K562 (cell line): Measurements from ENCODE around the gene FBLN2. TPM values are rescaled to one million over a fixed set of nuclear protein-coding genes. Genes with fewer than 3 reads are reported as not detected.

ENCODE experiments used
- CTBP1 ChIP-seq: fragments of 450-650 bp; IDR thresholded peaks from 2 replicates; pipeline ENCODE4 v1.6.1; 2016; ENCODE audit warnings: borderline replicate concordance
- E2F3 ChIP-seq: fragments of 250-450 bp; sonication (Bioruptor Pico); IDR thresholded peaks from 2 replicates; pipeline ENCODE4 v1.4.0; 2020; ENCODE audit warnings: mild to moderate bottlenecking
- ERF ChIP-seq: fragments of 450-650 bp; formaldehyde crosslinking; IDR thresholded peaks from 2 replicates; pipeline ENCODE4 v1.4.0; 2020; ENCODE audit warnings: mild to moderate bottlenecking, mixed read lengths
- FOXP1 ChIP-seq: sonication (generic); formaldehyde crosslinking; IDR thresholded peaks from 2 replicates; pipeline ENCODE4 v1.8.0; 2022; ENCODE audit warnings: mild to moderate bottlenecking, missing genetic modification reagents
- MEIS2 ChIP-seq: fragments of 450-650 bp; IDR thresholded peaks from 2 replicates; pipeline ENCODE4 v1.6.1; 2014; ENCODE audit warnings: mild to moderate bottlenecking; ENCODE audit not compliant: partially characterized antibody
- MTA3 ChIP-seq: fragments of 450-650 bp; formaldehyde crosslinking; IDR thresholded peaks from 2 replicates; pipeline ENCODE4 v1.6.1; 2017; ENCODE audit warnings: mild to moderate bottlenecking, borderline replicate concordance
- NCOA2 ChIP-seq, 2 experiments: fragments of 450-650 bp; IDR thresholded peaks; 2 replicates each; pipeline ENCODE4 v1.6.1; 2018; ENCODE audit warnings: mild to moderate bottlenecking in 2 of 2, moderate library complexity in 1 of 2; ENCODE audit not compliant: partially characterized antibody in 2 of 2
- NR2F6 ChIP-seq: fragments of 450-650 bp; formaldehyde crosslinking; IDR thresholded peaks from 2 replicates; pipeline ENCODE4 v1.4.0; 2020; ENCODE audit warnings: mild to moderate bottlenecking
- POLR3G ChIP-seq: IDR thresholded peaks from 2 replicates; pipeline ENCODE4 v1.6.1; 2011; ENCODE audit not compliant: insufficient read length, insufficient replicate concordance; ENCODE audit errors: extremely low read depth
- RB1 ChIP-seq: fragments of 450-650 bp; IDR thresholded peaks from 2 replicates; pipeline ENCODE4 v1.6.1; 2017; ENCODE audit warnings: low read depth, mild to moderate bottlenecking
- RBFOX2 ChIP-seq: fragments of 200-400 bp; formaldehyde crosslinking; IDR thresholded peaks from 2 replicates; pipeline ENCODE4 v1.6.1; 2017; ENCODE audit warnings: low read depth, mild to moderate bottlenecking, low read length, moderate library complexity
- RBM22 ChIP-seq: fragments of 200-400 bp; formaldehyde crosslinking; IDR thresholded peaks from 2 replicates; pipeline ENCODE4 v1.6.1; 2018; ENCODE audit warnings: low read length, low read depth; ENCODE audit not compliant: poor library complexity, severe bottlenecking
- SAFB ChIP-seq: fragments of 200-400 bp; formaldehyde crosslinking; IDR thresholded peaks from 2 replicates; pipeline ENCODE4 v1.6.1; 2017; ENCODE audit warnings: low read depth, low read length, borderline replicate concordance
- SMC3 ChIP-seq: conservative IDR thresholded peaks from 2 replicates; pipeline ENCODE4 v1.6.1; 2011; ENCODE audit warnings: low read depth, low read length, improper control_type of control experiment; ENCODE audit not compliant: insufficient read depth
- STAG1 ChIP-seq: sonication (generic); formaldehyde crosslinking; IDR thresholded peaks from 2 replicates; pipeline ENCODE4 v1.5.0; 2020; ENCODE audit warnings: missing genetic modification reagents, borderline replicate concordance
- ZBTB7A ChIP-seq: IDR thresholded peaks from 2 replicates; pipeline ENCODE4 v1.6.1; 2011; ENCODE audit warnings: low read depth, mild to moderate bottlenecking, low read length, moderate library complexity, borderline replicate concordance; ENCODE audit not compliant: control insufficient read depth
- ZFX ChIP-seq: sonication (generic); formaldehyde crosslinking; IDR thresholded peaks from 2 replicates; pipeline ENCODE4 v1.8.0; 2022; ENCODE audit warnings: mild to moderate bottlenecking, missing genetic modification reagents, moderate library complexity
- polyA plus RNA-seq, 8 experiments: library from polyadenylated mRNA; depleted of rRNA in 4 of 8; stranded (reverse) in 5 of 8; unstranded in 3 of 8; fragments of >200 nt; fragmentation: Nextera tagmentation in 2 of 8; fragmentation: Illumina TruSeq in 1 of 8; extraction: Ambion mirVana in 2 of 8; extraction: Trizol in 1 of 8; gene quantifications; 2 replicates each; pipeline versions ENCODE4 v1.2.1 to v1.2.3, GENCODE V29; 2011 to 2014; ENCODE audit warnings: inconsistent platforms in 1 of 8, missing spikeins in 1 of 8
- total RNA-seq, 7 experiments: library from RNA; depleted of rRNA in 6 of 7; stranded (reverse); fragments of >200 nt in 6 of 7; fragmentation: Illumina TruSeq in 2 of 7; extraction: Trizol in 2 of 7; gene quantifications; 2 replicates each; pipeline versions ENCODE4 v1.2.1 to v1.2.3, GENCODE V29; 2011 to 2021; ENCODE audit warnings: low replicate concordance in 1 of 7
- TF ChIP-seq, protein P1 (sequence below): sonication (generic); formaldehyde crosslinking; IDR thresholded peaks from 2 replicates; pipeline ENCODE4 v1.9.0; 2022; ENCODE audit warnings: mild to moderate bottlenecking, missing genetic modification reagents
- TF ChIP-seq, protein P2 (sequence below), 2 experiments: fragments of 450-650 bp; formaldehyde crosslinking in 1 of 2; IDR thresholded peaks; 2 replicates each; pipeline versions ENCODE4 v1.4.0 to v1.6.1; 2014 to 2020; ENCODE audit warnings: mild to moderate bottlenecking in 2 of 2, borderline replicate concordance in 1 of 2, low read depth in 1 of 2

Gene FBLN2
- total and polyA plus RNA-seq, 9 of the 15 experiments (the other 6 are each of a cell fraction or from before 2014, with no cell fraction given), result 0.03 to 0.10 (median 0.04) TPM; not detected in 6

DNA sequence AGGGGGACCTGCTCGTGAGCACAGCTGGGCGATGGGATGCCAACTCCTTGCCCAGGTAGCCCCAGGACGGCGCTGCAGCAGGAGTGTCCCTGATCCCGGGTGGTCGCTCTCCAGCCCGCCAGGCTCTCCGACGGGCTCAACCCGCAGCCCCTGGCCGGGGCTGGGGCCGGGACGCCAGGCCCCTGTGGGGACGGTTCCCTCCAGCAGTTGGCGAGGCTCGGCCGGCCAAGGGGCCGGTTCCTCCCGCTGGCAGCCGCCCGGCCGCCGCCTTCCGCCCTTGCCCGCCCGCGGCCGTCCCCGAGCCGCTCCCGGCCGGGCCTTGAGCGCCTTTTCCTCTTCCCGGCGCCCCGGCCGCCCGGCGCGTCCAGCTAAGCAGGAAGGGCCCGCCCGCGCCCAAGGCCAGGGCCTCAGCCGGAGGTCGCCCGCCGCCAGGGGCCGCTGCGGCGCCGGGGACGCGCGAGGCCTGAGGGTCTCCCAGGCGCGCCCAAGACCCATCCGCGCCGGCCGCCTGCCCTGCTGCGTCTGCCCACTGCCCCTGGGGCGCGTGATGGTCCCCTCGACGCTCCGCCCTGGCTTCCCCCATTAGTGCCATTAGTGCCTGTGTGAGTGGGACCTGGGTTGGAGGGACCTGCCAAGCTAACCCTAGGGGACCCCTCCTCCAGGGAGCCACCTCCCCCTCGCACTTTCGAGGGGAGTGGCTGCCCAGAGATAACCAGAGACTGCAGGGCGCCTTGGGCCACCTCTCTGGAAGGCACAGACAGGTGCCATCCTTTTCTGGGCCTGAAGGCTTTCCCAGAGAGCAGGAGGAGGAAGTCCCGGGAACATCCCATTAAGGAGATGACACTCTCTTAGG lies 106.4 kb downstream of the FBLN2 start (continued):
- TF ChIP-seq MEIS2 (no peak), SAFB (peak; percentile 17; the same call in 1 of the 2 replicates), SMC3 (peak; percentile 58), STAG1 (CRISPR knock-in tag) (peak; percentile 38; the same call in 1 of the 2 replicates), MTA3 (peak; percentile 56; the same call in 1 of the 2 replicates), FOXP1 (CRISPR knock-in tag) (peak; percentile 58; the same call in 1 of the 2 replicates), RBFOX2 (peak; percentile 52), POLR3G (no peak), ZBTB7A (peak; percentile 99), ZFX (CRISPR knock-in tag) (peak; percentile 52), RB1 (peak; percentile 87), NCOA2 (IDR thresholded peaks at IDR 0.05; ENCODE audit: partially characterized antibody in 2 of 2) (no peak), NR2F6 (CRISPR knock-in tag) (no peak), ERF (CRISPR knock-in tag) (peak; percentile 26; the same call in 1 of the 2 replicates), CTBP1 (peak; percentile 53; the same call in 1 of the 2 replicates), E2F3 (no peak), RBM22 (no peak)
- TF ChIP-seq, protein P1, sequence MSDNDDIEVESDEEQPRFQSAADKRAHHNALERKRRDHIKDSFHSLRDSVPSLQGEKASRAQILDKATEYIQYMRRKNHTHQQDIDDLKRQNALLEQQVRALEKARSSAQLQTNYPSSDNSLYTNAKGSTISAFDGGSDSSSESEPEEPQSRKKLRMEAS (CRISPR knock-in tag), result 0 out of 2 replicates have a peak, but pooled peaks have one; percentile 48
- TF ChIP-seq, protein P2, sequence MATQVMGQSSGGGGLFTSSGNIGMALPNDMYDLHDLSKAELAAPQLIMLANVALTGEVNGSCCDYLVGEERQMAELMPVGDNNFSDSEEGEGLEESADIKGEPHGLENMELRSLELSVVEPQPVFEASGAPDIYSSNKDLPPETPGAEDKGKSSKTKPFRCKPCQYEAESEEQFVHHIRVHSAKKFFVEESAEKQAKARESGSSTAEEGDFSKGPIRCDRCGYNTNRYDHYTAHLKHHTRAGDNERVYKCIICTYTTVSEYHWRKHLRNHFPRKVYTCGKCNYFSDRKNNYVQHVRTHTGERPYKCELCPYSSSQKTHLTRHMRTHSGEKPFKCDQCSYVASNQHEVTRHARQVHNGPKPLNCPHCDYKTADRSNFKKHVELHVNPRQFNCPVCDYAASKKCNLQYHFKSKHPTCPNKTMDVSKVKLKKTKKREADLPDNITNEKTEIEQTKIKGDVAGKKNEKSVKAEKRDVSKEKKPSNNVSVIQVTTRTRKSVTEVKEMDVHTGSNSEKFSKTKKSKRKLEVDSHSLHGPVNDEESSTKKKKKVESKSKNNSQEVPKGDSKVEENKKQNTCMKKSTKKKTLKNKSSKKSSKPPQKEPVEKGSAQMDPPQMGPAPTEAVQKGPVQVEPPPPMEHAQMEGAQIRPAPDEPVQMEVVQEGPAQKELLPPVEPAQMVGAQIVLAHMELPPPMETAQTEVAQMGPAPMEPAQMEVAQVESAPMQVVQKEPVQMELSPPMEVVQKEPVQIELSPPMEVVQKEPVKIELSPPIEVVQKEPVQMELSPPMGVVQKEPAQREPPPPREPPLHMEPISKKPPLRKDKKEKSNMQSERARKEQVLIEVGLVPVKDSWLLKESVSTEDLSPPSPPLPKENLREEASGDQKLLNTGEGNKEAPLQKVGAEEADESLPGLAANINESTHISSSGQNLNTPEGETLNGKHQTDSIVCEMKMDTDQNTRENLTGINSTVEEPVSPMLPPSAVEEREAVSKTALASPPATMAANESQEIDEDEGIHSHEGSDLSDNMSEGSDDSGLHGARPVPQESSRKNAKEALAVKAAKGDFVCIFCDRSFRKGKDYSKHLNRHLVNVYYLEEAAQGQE (IDR thresholded peaks at IDR 0.05; ENCODE audit: borderline replicate concordance), result peak; percentile 46; the same call in 1 of the 2 replicates
- TF ChIP-seq, protein P2 (CRISPR knock-in tag; IDR thresholded peaks at IDR 0.05; ENCODE audit: low read depth), result 0 out of 2 replicates have a peak, but pooled peaks have one; percentile 53
